Stimulated activated CD8-positive, alpha-beta memory T cell treated with anti-CD3 and anti-CD28 coated beads, Interleukin-7, amount 100 ng/mL, for 48 hours (primary cell): ENCODE results near the gene ILKAP.

Experiments used
- DNase-seq, 2 donors: peaks; one replicate each; pipeline ENCODE4 v3.0.0-alpha.2; 2020; ENCODE audit warnings: low read depth in 1 of 2; ENCODE audit errors: extremely low read depth in 1 of 2

Gene ILKAP

GRCh38 chr2:238152771-238153688 lies 50.5 kb downstream of the ILKAP start:
- no peak for DNase-seq

GRCh38 chr2:238151628-238152235 lies 51.8 kb downstream of the ILKAP start:
- no peak for DNase-seq

- DNase-seq: no peak
These were observed 52.3 kb downstream of the ILKAP start for GRCh38 chr2:238151205-238151604.

GRCh38 chr2:238150686-238151085 lies 52.8 kb downstream of the ILKAP start:
- DNase-seq: no peak

- no peak for DNase-seq
These were observed 53.5 kb downstream of the ILKAP start for GRCh38 chr2:238149841-238150572.

GRCh38 chr2:238148981-238149380 lies 54.5 kb downstream of the ILKAP start:
- DNase-seq: no peak

GRCh38 chr2:238146884-238147544 lies 56.5 kb downstream of the ILKAP start:
- no peak for DNase-seq

- DNase-seq: no peak
These were observed 57.6 kb downstream of the ILKAP start for GRCh38 chr2:238145851-238146250.

GRCh38 chr2:238145046-238145445 lies 58.4 kb downstream of the ILKAP start:
- no peak for DNase-seq

- DNase-seq: no peak
These were observed 59.2 kb downstream of the ILKAP start for GRCh38 chr2:238144262-238144661.

- no peak for DNase-seq
These were observed 60.1 kb downstream of the ILKAP start for GRCh38 chr2:238143239-238143951.

- DNase-seq: no peak
These were observed 60.9 kb downstream of the ILKAP start for GRCh38 chr2:238142382-238143205.

GRCh38 chr2:238141541-238142318 lies 61.8 kb downstream of the ILKAP start:
- no peak for DNase-seq

GRCh38 chr2:238140721-238141540 lies 62.6 kb downstream of the ILKAP start:
- no peak for DNase-seq

- no peak for DNase-seq
These were observed 63.5 kb downstream of the ILKAP start for GRCh38 chr2:238140040-238140439.

- DNase-seq: no peak
These were observed 64.1 kb downstream of the ILKAP start for GRCh38 chr2:238139196-238140039.
